Measurements from ENCODE around the gene POLR2M.

DNA sequence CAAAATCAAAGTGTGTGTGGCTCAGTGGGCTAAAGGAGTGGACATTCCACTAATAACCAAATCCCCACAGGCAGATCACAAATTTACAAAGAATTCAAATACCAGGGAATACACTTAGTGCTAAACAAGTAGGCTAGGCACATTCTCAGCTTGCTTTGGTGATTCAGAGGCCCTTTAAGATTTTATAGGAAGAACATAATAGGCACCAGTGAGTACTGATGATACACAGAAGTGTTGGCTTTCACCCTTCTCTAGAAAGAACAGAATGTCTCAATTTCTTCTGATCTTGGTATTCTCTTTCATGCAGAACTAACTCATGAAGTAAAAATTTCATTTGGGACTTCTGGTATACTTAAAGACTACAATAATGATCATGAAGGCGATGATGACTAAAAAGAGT lies 55.0 kb downstream of the POLR2M start:
- TF ChIP-seq, protein P1, sequence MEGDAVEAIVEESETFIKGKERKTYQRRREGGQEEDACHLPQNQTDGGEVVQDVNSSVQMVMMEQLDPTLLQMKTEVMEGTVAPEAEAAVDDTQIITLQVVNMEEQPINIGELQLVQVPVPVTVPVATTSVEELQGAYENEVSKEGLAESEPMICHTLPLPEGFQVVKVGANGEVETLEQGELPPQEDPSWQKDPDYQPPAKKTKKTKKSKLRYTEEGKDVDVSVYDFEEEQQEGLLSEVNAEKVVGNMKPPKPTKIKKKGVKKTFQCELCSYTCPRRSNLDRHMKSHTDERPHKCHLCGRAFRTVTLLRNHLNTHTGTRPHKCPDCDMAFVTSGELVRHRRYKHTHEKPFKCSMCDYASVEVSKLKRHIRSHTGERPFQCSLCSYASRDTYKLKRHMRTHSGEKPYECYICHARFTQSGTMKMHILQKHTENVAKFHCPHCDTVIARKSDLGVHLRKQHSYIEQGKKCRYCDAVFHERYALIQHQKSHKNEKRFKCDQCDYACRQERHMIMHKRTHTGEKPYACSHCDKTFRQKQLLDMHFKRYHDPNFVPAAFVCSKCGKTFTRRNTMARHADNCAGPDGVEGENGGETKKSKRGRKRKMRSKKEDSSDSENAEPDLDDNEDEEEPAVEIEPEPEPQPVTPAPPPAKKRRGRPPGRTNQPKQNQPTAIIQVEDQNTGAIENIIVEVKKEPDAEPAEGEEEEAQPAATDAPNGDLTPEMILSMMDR (IDR thresholded peaks at IDR 0.05), result no peak
- no peak for TF ChIP-seq POLR2A (IDR thresholded peaks at IDR 0.05)
